NCI-H2227 treated with DMSO at 0.1 percent for 48 hours (cell line): ENCODE data around the gene TTC28.
"Not testable (repeated sequence)": the region's sequence is repeated elsewhere in the genome, so short reads cannot be mapped to it uniquely, and the experiment has no call there.

Source experiments
- DNase-seq: peaks from one replicate; lab custom pipeline; 2025; lab: John Stamatoyannopoulos, UW

The TTC28 gene

DNA sequence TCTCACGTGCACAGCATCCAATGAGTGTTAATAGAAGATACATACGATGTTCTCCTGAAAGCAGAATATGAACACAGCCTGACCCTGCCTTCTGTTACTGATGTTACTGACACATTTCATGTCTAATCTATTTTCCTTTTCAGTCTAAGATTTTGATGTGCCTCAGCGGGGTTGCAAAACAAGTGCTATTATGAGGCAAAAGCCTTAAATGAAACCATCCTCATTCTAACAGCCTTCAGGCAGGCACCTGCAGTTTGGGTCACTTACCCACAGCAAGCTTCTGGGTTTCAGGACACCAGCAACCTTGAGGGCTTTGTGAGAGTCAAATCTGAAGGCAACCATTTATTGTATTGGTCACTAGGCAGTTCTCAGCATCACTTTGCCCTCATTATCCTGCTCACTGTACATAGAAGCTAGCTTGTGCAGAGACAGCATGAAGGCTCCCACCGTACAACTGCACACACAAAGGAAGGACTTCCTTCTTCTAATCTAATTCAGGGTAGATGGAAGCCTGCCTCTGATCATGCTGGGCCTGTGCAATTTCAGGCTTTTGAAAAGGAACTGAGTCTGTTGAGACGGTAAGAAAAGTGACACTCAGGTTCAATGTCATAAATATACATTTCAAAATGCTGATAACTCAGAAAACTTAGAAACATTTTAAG lies 577.4 kb downstream of the TTC28 start:
- peak; percentile 30 for DNase-seq

DNA sequence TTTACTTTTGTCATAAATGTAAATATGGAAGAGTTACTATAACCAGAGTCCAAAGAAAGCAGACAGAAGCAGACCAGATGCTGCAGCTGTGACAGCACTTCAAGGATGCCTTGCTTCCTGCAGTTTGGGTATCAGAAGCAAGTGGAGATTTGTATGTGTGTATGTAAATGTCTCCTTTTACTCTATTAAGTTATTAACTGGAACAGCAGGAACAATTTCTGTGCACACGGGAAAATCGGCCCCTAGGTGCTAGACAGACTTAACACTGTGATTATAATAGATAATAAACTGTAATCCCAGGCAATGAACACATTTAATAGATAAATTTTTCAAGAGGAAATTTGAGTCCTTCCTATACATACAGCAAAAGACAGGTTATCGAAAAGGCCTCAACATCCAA lies 582.0 kb downstream of the TTC28 start:
- no peak for DNase-seq

DNA sequence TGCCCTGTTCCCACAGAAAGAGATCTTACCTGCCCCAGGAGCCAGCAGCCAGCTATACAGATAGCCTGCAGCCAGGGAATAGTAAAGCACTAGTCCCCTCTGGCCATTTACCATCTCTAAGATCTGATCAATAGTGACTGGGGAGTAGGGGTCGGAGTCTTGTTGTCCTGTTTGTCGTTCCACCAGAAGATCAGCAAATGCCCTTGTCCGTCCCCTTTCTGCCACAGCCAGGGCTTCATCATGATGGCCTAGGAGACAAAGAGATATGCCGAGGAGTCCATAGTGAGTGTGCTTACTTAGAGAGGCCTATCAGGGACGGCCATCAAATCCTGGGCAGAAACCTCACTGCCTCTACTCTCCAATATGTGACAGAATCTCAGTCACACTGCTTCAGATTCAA lies 583.5 kb downstream of the TTC28 start:
- DNase-seq: no peak

DNA sequence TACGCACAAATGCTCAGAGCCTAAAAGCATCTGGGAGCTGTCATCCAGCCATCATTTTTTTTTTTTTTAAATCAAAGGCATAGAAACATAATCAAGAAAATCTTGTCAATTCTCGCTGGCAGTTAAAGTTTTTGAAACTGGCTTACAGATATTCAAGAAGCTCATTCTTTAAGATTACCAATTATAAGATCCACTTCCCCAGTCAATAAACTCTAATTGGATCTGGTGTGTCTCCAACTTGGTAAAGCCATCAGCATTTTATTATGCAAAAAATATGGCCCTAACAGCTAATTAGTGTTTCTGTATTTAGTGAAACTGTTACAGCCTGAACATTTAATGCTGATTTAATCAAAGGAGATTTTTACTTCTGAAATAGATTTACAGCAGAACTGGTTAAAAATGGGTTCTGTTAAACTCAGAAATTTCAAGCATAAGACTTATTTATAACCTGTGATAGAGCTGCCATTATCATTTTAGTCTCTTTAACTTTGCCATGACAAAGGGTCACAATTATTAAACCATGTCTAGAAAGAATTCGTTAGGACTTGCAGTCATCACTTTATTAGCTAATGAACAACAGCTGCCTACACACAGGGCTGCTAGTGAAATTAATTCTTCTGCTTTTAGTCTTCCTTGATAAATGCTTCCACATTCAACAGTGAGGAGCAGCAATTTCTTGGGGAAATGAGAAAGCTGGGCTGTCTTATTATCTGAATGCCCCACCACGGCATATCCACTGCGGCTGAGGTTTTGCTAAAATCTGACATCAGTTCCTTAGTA lies 584.1 kb downstream of the TTC28 start:
- no peak for DNase-seq

DNA sequence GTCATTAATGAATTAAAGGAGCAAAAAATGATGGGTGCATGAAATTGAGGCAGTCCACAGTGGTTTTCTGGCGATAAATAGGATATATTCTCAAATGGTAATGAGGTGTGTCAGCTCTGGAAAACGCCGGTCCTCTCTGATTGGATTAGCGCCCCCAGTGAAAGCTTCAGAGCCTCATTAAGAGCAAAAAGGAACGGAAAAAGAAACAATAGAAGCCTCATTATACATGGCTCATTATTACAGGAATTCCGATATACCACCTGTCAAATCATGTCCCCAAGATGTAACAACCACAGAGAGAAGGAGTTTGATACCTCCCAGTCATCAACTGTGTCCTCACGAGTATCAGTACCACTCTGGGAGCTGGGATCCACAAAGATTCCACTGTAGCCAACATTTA lies 584.9 kb downstream of the TTC28 start:
- no peak for DNase-seq

DNA sequence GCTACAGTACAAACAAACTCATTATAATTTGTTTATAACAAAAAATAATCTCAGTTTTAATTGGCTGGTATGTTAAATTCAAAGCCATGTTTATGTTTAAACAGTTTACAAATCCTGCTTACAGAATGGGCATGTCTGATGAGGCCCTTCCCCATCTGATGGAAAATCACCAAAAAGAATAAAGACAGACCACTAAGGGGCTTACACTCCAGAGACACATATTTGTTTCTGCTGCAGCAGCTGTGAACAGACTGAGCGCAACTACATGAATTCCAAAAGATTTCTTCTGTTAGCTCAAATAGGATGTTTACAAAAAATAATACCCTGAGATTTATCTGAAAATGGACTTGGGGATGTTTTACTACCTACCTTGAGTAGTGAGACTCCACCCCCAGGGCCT lies 585.9 kb downstream of the TTC28 start:
- DNase-seq: no peak

DNA sequence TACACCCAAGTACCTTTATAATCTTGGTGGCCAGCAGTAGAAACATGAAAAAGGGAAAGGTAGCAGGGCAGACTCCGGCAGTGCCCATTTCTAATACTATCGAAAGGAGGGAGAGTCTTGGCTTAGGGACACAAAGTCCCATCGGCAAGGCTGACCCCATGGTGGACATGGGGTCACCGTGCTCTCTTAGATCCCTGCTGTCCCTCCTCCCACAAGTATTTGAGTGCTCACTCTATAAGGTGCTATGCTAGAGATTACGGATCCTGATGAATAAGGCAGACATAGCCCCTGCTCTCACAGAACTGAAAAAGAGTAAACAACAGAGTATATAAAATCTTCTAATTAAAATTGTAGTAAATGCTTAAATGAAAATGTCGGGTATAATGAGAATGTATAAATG lies 588.2 kb downstream of the TTC28 start:
- DNase-seq: no peak

DNA sequence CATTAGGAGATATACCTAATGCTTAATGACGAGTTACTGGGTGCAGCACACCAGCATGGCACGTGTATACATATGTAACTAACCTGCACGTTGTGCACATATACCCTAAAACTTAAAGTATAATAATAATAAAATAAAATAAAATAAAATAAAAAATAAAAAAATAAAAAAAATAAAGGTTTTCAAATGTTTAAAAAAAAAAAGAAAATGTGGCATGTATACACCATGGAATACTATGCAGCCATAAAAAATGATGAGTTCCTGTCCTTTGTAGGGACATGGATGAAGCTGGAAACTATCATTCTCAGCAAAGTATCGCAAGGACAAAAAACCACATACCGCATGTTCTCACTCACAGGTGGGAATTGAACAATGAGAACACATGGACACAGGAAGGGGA lies 590.1 kb downstream of the TTC28 start:
- DNase-seq: not testable (repeated sequence)

DNA sequence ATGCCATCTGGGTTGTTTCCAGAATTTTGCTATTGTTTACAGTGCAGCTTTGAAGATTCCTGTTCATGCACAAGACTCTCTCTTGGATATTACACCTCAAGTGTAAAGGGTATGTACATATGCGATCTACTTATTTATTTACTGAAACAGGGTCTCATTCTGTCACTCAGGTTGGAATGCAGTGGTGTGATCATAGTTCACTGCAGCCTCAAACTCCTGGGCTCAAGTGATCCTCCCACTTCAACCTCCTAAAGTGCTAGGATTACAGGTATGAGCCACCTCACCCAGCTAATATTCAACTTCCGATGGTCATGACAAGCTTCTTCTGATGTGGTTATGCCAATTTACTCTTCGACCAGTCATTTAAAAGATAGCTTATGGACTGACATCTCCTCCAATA lies 602.5 kb downstream of the TTC28 start:
- DNase-seq: no peak

DNA sequence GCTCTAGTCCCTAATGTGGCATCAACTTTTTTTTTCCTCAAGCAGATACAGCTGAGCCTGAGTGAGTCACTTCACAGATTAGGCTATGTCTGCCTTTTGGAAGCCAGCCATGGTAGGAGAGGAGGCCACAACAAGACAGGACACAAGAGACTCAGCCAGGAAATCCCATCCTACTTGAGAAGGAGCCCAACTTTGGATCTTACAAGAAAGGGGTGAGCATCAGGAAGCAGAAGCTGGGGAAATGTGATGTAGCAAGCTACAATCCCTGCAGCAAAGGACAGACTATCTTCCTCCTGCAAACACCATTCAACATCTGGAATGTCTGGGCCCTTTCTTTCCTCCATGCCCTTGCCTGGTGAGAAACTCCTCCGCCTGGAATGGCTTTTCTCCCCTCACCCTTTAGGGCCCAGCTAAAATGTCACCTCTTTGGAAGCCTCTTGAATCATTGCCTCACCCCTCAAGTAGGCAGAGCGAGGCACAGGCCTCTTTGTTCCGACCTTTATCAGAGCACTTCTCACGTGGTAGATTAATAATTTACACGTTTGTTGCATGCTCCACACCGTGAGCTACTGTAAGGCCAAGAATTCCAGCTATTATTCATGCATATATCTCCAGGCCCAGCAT lies 604.2 kb downstream of the TTC28 start:
- no peak for DNase-seq

DNA sequence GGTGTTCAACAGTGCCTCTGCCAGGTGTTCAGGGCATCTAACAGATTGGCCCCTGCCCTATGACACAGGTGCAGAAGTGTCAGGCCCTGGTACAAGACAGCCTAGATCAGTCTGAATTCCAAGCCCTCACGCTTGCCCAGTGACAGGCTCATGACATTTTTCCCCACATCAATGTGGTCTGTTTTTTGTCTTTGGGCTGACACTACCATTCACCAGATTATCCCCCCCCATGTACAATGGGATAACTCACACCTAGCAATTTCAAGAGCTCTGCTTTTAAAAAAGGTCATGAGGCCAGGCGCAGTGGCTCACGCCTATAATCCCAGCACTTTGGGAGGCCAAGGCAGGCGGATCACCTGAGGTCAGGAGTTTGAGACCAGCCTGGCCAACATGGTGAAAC lies 605.1 kb downstream of the TTC28 start:
- no peak for DNase-seq

DNA sequence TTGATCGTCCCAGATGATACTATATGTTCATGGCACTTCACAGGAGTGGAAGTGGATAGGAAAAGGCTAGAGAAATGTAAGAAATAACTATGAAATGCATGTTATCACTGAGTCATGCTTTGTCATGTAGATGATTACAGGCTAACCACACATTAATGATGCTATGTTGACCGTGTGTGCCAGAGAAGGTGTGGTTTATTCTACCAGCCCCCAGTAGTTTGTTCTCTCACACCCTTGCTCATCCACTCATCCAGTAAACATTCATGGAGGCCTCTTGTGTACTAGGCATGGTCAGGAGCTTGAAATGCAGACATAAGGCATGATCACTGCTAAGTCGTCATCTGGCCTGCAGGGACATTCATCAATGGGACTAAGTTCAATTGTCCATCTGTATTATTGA lies 607.6 kb downstream of the TTC28 start:
- no peak for DNase-seq

DNA sequence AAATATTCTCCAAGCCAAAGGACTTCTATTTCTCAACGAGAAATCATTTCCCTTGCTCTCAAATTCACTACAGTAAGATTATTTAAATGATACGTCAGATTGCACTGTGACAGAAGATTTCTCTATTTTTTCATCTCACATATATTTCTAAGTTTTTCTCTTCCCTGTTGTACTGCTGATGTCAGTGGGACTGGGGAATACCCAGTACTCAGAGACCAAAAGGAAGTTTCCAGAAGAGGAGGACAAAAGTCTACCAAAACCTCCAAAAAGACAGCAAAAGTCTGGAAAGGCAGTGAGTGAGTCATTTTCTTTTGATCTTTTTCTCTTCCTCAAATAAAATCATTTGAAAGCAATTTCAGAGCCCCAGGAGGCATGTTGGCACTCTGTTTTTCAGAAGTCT lies 610.8 kb downstream of the TTC28 start:
- no peak for DNase-seq

DNA sequence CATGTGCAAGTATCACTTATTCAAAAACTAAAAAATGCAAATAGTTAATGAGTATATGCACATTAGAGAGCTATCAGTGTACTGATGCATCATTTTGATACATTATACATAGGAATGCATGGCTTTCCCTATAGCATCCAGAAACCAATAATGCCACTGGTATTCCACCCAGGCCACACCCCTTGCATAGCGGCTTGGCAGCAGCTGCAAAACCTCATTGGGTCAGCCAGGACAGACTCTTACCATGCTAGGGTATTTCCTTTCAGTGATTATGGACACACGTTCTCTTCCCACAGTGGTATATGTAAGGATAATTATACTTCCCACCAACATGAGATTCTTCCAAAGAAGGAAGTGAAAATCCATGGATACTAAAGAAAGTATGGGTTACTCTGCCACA lies 614.7 kb downstream of the TTC28 start:
- DNase-seq: no peak

DNA sequence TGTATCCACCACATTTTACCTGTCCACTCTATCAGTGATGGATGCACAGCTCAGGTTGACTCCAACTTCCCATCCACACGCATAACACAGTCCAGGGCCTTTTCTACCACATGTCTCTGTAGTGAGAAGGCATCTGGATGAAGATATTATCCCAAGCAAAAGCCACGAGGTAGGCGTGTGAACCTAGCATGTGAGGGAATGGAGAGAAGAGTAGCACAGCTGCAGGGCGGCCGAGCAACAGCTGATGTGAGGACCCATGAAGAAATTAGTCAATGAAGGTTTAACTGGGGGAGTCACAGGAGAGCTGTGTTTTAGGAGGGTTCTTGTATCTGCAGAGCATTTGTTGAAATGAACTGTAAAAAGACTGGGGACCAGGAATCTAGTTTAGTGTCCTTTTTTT lies 616.0 kb downstream of the TTC28 start:
- DNase-seq: no peak

DNA sequence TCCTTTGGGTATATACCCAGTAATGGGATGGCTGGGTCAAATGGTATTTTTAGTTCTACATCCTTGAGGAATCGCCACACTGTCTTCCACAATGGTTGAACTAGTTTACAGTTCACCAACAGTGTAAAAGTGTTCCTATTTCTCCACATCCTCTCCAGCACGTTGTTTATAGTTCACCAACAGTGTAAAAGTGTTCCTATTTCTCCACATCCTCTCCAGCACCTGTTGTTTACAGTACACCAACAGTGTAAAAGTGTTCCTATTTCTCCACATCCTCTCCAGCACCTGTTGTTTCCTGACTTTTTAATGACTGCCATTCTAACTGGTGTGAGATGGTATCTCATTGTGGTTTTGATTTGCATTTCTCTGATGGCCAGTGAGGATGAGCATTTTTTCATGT lies 619.0 kb downstream of the TTC28 start:
- not testable (repeated sequence) for DNase-seq

DNA sequence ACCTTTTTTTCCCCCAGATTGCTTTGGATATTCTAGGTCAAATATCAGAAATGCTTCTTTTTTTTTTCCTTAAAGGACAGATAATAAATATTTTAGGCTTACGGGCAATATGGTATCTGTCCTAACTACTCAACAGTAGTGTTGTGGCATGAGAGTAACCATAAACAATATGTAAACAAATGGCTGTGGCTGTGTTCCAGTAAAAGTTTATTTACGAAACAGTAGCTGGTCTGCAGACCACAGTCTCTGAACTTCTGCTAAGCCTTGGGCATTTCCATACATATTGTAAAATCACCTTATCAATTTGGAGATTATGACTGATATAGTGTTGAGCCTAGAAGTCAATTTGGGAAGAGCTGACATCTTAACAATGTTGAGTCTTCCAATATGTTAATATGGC lies 621.6 kb downstream of the TTC28 start:
- DNase-seq: no peak

DNA sequence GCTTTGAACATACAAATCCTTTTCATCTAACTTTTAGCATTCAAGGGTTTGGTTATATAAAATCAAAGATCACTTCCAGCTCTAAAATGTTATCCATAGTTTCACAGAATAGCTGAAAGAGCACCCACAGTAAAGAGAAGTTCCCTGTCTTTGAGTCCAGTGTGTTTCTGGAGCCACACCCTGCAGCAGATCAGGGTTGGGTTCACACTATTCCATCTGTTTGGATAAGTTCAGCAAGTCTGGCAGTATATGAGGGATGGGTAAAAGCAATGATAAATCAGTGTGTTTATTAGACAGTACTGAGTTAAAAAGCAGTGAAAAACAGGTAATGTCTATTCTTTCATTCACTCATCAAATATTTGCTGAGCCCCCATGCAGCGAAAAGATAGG lies 624.8 kb downstream of the TTC28 start:
- DNase-seq: no peak

DNA sequence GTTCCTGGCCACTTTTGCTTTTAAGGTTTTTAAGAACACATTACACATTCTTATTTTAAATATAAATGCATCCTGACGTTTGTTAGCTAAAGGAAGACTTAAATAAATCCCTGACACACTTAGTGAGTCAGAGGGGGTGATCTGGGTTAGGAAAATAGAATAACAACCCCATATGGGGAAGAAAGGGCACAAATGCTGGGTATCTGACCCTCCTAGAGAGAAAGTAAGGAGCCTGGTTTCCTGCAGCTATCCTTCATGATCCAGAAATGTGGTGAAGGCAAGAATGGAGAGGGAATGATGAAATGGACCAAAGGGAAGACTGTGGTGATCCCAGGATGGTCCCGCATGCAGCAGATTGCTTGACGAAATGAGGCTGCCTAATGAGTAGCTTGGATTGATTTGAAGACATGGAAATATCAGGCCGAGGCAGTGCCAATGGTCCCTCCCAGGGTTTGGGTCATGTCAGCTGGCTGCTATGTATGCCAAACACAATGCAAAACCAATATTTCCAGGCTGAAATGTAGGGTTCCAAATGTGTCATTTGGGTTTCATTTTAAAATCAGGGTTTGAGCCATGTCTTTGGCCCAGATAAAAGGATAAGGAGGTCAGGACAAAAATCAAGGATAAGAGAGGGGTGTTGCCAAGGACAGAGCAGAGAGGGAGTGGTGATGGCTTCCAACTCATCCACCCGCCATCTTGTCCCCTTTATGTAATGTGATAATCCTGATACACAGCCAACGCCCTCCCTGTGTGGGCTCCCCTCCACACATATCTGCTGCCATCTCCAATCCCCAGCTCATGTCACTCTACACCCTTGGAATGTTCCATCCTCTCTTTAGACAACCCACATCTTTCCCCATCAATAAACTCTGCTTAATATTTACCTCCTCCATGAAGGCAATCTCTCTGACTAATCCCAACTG lies 625.5 kb downstream of the TTC28 start:
- DNase-seq: no peak

DNA sequence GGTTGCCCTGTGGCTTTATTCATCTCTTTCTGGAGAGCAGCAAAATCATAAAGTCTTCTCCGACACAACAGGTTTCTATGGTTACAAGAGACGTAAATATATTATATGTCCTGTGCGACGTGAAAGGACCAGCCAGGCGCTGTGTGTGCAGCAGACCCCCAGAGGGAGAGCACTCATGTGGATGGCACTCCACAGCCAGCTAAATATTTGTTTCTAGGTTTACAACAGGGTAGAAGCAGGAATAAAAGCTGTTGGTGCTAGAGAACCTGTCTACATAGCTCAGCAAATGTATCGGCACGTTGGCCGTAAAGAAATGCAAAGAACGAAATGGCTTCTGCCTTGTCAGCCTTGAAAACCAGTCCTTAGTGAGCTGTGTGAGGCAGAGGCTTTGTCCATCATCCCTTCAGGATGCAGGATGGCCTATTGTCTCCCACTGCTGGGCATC lies 626.8 kb downstream of the TTC28 start:
- DNase-seq: peak; percentile 38

DNA sequence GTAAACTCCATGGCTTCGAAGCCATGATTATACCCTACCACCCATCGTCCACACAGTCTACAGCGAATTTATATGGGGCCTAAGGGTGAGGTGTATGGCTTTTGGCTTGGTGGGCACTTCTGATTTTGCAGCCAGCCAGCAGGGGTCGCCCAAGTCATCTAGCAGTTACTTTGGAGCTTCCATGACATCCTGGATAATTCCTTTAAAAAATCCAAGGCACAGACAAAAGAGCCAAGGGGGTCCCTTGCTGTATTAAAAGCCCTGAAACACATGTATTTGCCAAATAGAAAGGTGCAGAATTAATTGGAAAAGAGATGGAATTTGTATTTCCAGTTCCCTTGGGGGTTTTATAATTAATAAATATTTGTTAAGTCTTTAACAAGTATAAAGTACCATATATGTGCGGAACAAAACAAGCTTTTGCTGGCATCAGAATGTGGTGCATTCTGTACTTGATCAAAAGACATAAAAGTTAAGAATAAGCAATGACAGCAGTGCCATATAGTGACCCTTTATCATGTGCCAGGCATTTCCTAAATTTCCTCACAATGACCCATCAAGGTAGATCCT lies 627.8 kb downstream of the TTC28 start:
- peak; percentile 69 for DNase-seq
